ENCODE results near the gene ZRANB3.
"Not testable (repeated sequence)": the region's sequence is repeated elsewhere in the genome, so short reads cannot be mapped to it uniquely, and the experiment has no call there.

The ZRANB3 gene

GRCh38 chr2:135473567-135473966 lies 57.5 kb downstream of the ZRANB3 start:
- no peak for TF ChIP-seq FOXP2 (optimal IDR thresholded peaks at IDR 0.05; ENCODE audit: control extremely low read depth, extremely low read length, insufficient read depth)
- TF ChIP-seq POLR2AphosphoS5 (IDR thresholded peaks at IDR 0.05; ENCODE audit: borderline replicate concordance, low read depth, low read length), result no peak
- TF ChIP-seq EZH2 (IDR thresholded peaks at IDR 0.05), result no peak
- Histone ChIP-seq H3K36me3 (ENCODE audit: insufficient read depth, low read length) (no peaks in the 10 kb centered on the region), H3K27ac (no peak overlapping the region), H3K9me3 (ENCODE audit: low read depth, low read length) (no peaks in the 10 kb centered on the region), H3K4me3 (no peak overlapping the region), H3K9ac (ENCODE audit: insufficient read length) (no peak overlapping the region)
- no peak for DNase-seq (ENCODE audit: low read depth, low spot score)

GRCh38 chr2:135471106-135471505 lies 59.9 kb downstream of the ZRANB3 start:
- Histone ChIP-seq H3K27ac (no peak overlapping the region), H3K4me3 (no peak overlapping the region), H3K36me3 (ENCODE audit: insufficient read depth, low read length) (no peaks in the 10 kb centered on the region), H3K9ac (ENCODE audit: insufficient read length) (no peak overlapping the region), H3K9me3 (ENCODE audit: low read depth, low read length) (no peaks in the 10 kb centered on the region)
- no peak for TF ChIP-seq EZH2 (IDR thresholded peaks at IDR 0.05)
- TF ChIP-seq FOXP2 (optimal IDR thresholded peaks at IDR 0.05; ENCODE audit: control extremely low read depth, extremely low read length, insufficient read depth), result no peak
- no peak for TF ChIP-seq POLR2AphosphoS5 (IDR thresholded peaks at IDR 0.05; ENCODE audit: borderline replicate concordance, low read depth, low read length)
- no peak for DNase-seq (ENCODE audit: low read depth, low spot score)

GRCh38 chr2:135457279-135457678 lies 73.7 kb downstream of the ZRANB3 start:
- TF ChIP-seq EZH2 (IDR thresholded peaks at IDR 0.05) (no peak), FOXP2 (optimal IDR thresholded peaks at IDR 0.05; ENCODE audit: control extremely low read depth, extremely low read length, insufficient read depth) (no peak), POLR2AphosphoS5 (IDR thresholded peaks at IDR 0.05; ENCODE audit: borderline replicate concordance, low read depth, low read length) (no peak)
- Histone ChIP-seq H3K4me3 (no peak overlapping the region), H3K36me3 (ENCODE audit: insufficient read depth, low read length) (no peaks in the 10 kb centered on the region), H3K9me3 (ENCODE audit: low read depth, low read length) (no peaks in the 10 kb centered on the region), H3K9ac (ENCODE audit: insufficient read length) (no peak overlapping the region), H3K27ac (no peak overlapping the region)
- no peak for DNase-seq (ENCODE audit: low read depth, low spot score)

DNA sequence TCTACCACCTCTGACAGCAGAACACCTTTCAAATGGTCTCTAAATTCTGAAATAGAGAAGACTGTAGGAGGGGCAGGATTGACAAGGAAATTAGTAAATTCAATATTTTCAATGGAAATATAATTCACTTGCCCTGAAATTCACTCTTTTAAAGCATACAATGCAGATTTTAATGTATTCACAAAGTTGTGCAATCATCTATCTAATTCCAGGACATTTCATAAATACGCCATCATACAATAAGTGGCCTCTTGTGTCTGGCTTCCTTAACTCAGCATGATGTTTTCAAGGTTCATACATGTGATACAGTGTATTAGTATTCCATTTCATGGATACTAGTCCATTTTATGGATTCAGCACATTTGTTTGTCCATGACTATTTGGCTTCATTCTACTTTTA lies 74.2 kb downstream of the ZRANB3 start:
- Histone ChIP-seq H3K9ac (ENCODE audit: insufficient read length) (no peak overlapping the region), H3K27ac (no peak overlapping the region), H3K4me3 (no peak overlapping the region), H3K9me3 (ENCODE audit: low read depth, low read length) (no peaks in the 10 kb centered on the region), H3K36me3 (ENCODE audit: insufficient read depth, low read length) (no peaks in the 10 kb centered on the region)
- no peak for TF ChIP-seq EZH2 (IDR thresholded peaks at IDR 0.05)
- no peak for TF ChIP-seq FOXP2 (optimal IDR thresholded peaks at IDR 0.05; ENCODE audit: control extremely low read depth, extremely low read length, insufficient read depth)
- TF ChIP-seq POLR2AphosphoS5 (IDR thresholded peaks at IDR 0.05; ENCODE audit: borderline replicate concordance, low read depth, low read length), result no peak
- no peak for DNase-seq (ENCODE audit: low read depth, low spot score)

- H3K27ac ChIP-seq, result no peak overlapping the region
- H3K9ac ChIP-seq (ENCODE audit: insufficient read length), result no peak overlapping the region
- no peak overlapping the region for H3K4me3 ChIP-seq
- TF ChIP-seq FOXP2 (optimal IDR thresholded peaks at IDR 0.05; ENCODE audit: control extremely low read depth, extremely low read length, insufficient read depth) (no peak), POLR2AphosphoS5 (IDR thresholded peaks at IDR 0.05; ENCODE audit: borderline replicate concordance, low read depth, low read length) (no peak)
- no peaks in the 10 kb centered on the region for H3K9me3 ChIP-seq (ENCODE audit: low read depth, low read length)
- DNase-seq (ENCODE audit: low read depth, low spot score), result no peak
- no peaks in the 10 kb centered on the region for H3K36me3 ChIP-seq (ENCODE audit: insufficient read depth, low read length)
These were observed 74.6 kb downstream of the ZRANB3 start for GRCh38 chr2:135456431-135456830.

- no peak overlapping the region for H3K9ac ChIP-seq (ENCODE audit: insufficient read length)
- H3K4me3 ChIP-seq, result no peak overlapping the region
- H3K9me3 ChIP-seq (ENCODE audit: low read depth, low read length), result no peaks in the 10 kb centered on the region
- H3K27ac ChIP-seq, result no peak overlapping the region
- TF ChIP-seq EZH2 (IDR thresholded peaks at IDR 0.05) (no peak), POLR2AphosphoS5 (IDR thresholded peaks at IDR 0.05; ENCODE audit: borderline replicate concordance, low read depth, low read length) (no peak), FOXP2 (optimal IDR thresholded peaks at IDR 0.05; ENCODE audit: control extremely low read depth, extremely low read length, insufficient read depth) (no peak)
- no peak for DNase-seq (ENCODE audit: low read depth, low spot score)
- no peaks in the 10 kb centered on the region for H3K36me3 ChIP-seq (ENCODE audit: insufficient read depth, low read length)
These were observed 76.4 kb downstream of the ZRANB3 start for GRCh38 chr2:135454608-135455007.

GRCh38 chr2:135453027-135453426 lies 78.0 kb downstream of the ZRANB3 start:
- not testable (repeated sequence) for H3K9me3 ChIP-seq (ENCODE audit: low read depth, low read length); H3K36me3 ChIP-seq (ENCODE audit: insufficient read depth, low read length); H3K4me3 ChIP-seq; DNase-seq (ENCODE audit: low read depth, low spot score); H3K27ac ChIP-seq; H3K9ac ChIP-seq (ENCODE audit: insufficient read length)

GRCh38 chr2:135451966-135452365 lies 79.1 kb downstream of the ZRANB3 start:
- Histone ChIP-seq H3K36me3 (ENCODE audit: insufficient read depth, low read length) (no peaks in the 10 kb centered on the region), H3K27ac (no peak overlapping the region), H3K9ac (ENCODE audit: insufficient read length) (no peak overlapping the region), H3K9me3 (ENCODE audit: low read depth, low read length) (no peaks in the 10 kb centered on the region), H3K4me3 (no peak overlapping the region)
- TF ChIP-seq POLR2AphosphoS5 (IDR thresholded peaks at IDR 0.05; ENCODE audit: borderline replicate concordance, low read depth, low read length), result no peak
- no peak for TF ChIP-seq EZH2 (IDR thresholded peaks at IDR 0.05)
- TF ChIP-seq FOXP2 (optimal IDR thresholded peaks at IDR 0.05; ENCODE audit: control extremely low read depth, extremely low read length, insufficient read depth), result no peak
- DNase-seq (ENCODE audit: low read depth, low spot score), result no peak

- not testable (repeated sequence) for H3K9ac ChIP-seq (ENCODE audit: insufficient read length); H3K36me3 ChIP-seq (ENCODE audit: insufficient read depth, low read length); H3K27ac ChIP-seq; H3K4me3 ChIP-seq; H3K9me3 ChIP-seq (ENCODE audit: low read depth, low read length); DNase-seq (ENCODE audit: low read depth, low spot score)
These were observed 88.0 kb downstream of the ZRANB3 start for GRCh38 chr2:135443013-135443412.

- not testable (repeated sequence) for H3K36me3 ChIP-seq (ENCODE audit: insufficient read depth, low read length); DNase-seq (ENCODE audit: low read depth, low spot score); H3K27ac ChIP-seq; H3K4me3 ChIP-seq; H3K9ac ChIP-seq (ENCODE audit: insufficient read length); H3K9me3 ChIP-seq (ENCODE audit: low read depth, low read length)
These were observed 95.9 kb downstream of the ZRANB3 start for GRCh38 chr2:135435155-135435554.
